ENCODE data around the gene KRTAP1-4.

DNA sequence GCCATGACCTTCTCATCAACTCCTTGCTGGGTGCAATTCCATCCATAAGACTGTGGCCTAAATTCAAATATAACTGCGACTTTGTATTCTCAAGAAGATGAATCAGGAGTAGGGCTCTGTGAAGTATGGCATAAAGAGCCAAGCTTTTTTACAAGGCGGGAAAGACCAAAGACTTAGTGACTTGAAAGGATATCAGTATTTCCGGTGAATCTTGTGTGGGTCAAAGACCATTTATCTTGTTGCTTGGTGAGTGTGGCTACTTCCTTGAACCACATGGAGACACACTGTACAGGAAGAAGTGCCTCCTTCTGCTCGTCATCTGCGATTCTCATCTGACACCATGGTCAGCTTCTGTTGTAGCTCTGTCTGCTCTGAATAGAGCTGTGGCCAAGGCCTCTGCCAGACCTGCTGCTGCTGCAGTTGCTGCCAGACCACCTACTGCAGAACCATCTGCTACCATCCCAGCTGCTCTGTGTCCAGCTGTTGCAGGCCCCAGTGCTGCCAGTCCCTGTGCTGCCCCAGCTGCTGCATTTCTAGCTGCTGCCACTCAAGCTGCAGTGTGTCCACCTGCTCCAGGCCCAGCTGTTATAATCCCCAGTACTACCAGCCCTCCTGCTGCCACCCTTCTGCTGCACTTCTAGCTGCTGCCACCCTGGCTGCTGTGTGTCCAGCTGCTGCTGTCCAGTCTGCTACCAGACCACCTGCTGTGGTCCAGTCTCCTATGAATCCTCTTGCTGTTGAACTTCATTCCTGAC lies 41.8 kb upstream of the KRTAP1-4 start:
- no peak for TF ChIP-seq GATA2 (IDR thresholded peaks at IDR 0.05; ENCODE audit: low read depth, low read length)
- TF ChIP-seq GATA3 (IDR thresholded peaks at IDR 0.05; ENCODE audit: low read depth, low read length), result no peak

Measured in SH-SY5Y (cell line).